Iris pigment epithelial cell (primary cell): ENCODE results near the gene LAMA2.

ENCODE experiments used
- DNase-seq: peaks from one replicate; pipeline ENCODE4 v3.0.0-alpha.2; 2011; ENCODE audit warnings: low read depth

Gene LAMA2

GRCh38 chr6:129309154-129309553 is 426.2 kb downstream of the LAMA2 start:
- DNase-seq: no peak

- DNase-seq: peak; percentile 70
Observed at GRCh38 chr6:129312880-129313279, 429.9 kb downstream of the LAMA2 start.

GRCh38 chr6:129314575-129314974 is 431.6 kb downstream of the LAMA2 start:
- peak; percentile 9 for DNase-seq

- peak; percentile 81 for DNase-seq
Observed at GRCh38 chr6:129317931-129318820, 435.2 kb downstream of the LAMA2 start.

- peak; percentile 12 for DNase-seq
Observed at GRCh38 chr6:129320892-129321291, 438.0 kb downstream of the LAMA2 start.

GRCh38 chr6:129321303-129321702 is 438.4 kb downstream of the LAMA2 start:
- DNase-seq: peak; percentile 20

- no peak for DNase-seq
Observed at GRCh38 chr6:129324345-129324744, 441.4 kb downstream of the LAMA2 start.

- DNase-seq: no peak
Observed at GRCh38 chr6:129329678-129330077, 446.7 kb downstream of the LAMA2 start.

GRCh38 chr6:129331450-129332138 is 448.7 kb downstream of the LAMA2 start:
- peak; percentile 74 for DNase-seq

- DNase-seq: no peak
Observed at GRCh38 chr6:129335792-129336191, 452.9 kb downstream of the LAMA2 start.

- no peak for DNase-seq
Observed at GRCh38 chr6:129338683-129339082, 455.7 kb downstream of the LAMA2 start.

GRCh38 chr6:129340983-129341382 is 458.0 kb downstream of the LAMA2 start:
- DNase-seq: peak; percentile 92

GRCh38 chr6:129342243-129342642 is 459.3 kb downstream of the LAMA2 start:
- DNase-seq: peak; percentile 81

- DNase-seq: peak; percentile 12
Observed at GRCh38 chr6:129342796-129343195, 459.9 kb downstream of the LAMA2 start.

GRCh38 chr6:129344379-129344778 is 461.4 kb downstream of the LAMA2 start:
- DNase-seq: no peak

- DNase-seq: peak; percentile 81
Observed at GRCh38 chr6:129345890-129346289, 463.0 kb downstream of the LAMA2 start.

GRCh38 chr6:129346964-129347363 is 464.0 kb downstream of the LAMA2 start:
- no peak for DNase-seq

- DNase-seq: no peak
Observed at GRCh38 chr6:129350278-129350677, 467.3 kb downstream of the LAMA2 start.

- peak; percentile 16 for DNase-seq
Observed at GRCh38 chr6:129351807-129352206, 468.9 kb downstream of the LAMA2 start.

GRCh38 chr6:129353067-129353466 is 470.1 kb downstream of the LAMA2 start:
- no peak for DNase-seq

- DNase-seq: no peak
Observed at GRCh38 chr6:129356129-129356528, 473.2 kb downstream of the LAMA2 start.

- DNase-seq: no peak
Observed at GRCh38 chr6:129359811-129360681, 477.1 kb downstream of the LAMA2 start.

GRCh38 chr6:129360682-129360955 is 477.7 kb downstream of the LAMA2 start:
- DNase-seq: no peak
